Cardiac fibroblast (primary cell): Measurements from ENCODE around the gene FGD4.

ENCODE experiments used
- DNase-seq, 2 donors: peaks; one replicate each; pipeline versions ENCODE4 v3.0.0 to v3.0.0-alpha.2; 2010; ENCODE audit warnings: low read depth in 2 of 2
- H3K4me3 ChIP-seq, 2 donors: replicated peaks in 1 of 2; 1 replicate in 1 of 2; 2 replicates in 1 of 2; pipeline ENCODE4 v1.5.1; 2011; ENCODE audit warnings: low read depth in 2 of 2, low read length in 2 of 2, mild to moderate bottlenecking in 2 of 2, moderate library complexity in 1 of 2
- TF ChIP-seq, protein P1 (sequence below): IDR thresholded peaks from one replicate; pipeline ENCODE4 v1.5.1; 2011; ENCODE audit warnings: low read depth, mild to moderate bottlenecking, low read length, inconsistent platforms

The FGD4 gene

GRCh38 chr12:32600681-32601080 lies 201.3 kb downstream of the FGD4 start:
- H3K4me3 ChIP-seq, result no peak overlapping the region
- DNase-seq, result no peak
- TF ChIP-seq, protein P1, sequence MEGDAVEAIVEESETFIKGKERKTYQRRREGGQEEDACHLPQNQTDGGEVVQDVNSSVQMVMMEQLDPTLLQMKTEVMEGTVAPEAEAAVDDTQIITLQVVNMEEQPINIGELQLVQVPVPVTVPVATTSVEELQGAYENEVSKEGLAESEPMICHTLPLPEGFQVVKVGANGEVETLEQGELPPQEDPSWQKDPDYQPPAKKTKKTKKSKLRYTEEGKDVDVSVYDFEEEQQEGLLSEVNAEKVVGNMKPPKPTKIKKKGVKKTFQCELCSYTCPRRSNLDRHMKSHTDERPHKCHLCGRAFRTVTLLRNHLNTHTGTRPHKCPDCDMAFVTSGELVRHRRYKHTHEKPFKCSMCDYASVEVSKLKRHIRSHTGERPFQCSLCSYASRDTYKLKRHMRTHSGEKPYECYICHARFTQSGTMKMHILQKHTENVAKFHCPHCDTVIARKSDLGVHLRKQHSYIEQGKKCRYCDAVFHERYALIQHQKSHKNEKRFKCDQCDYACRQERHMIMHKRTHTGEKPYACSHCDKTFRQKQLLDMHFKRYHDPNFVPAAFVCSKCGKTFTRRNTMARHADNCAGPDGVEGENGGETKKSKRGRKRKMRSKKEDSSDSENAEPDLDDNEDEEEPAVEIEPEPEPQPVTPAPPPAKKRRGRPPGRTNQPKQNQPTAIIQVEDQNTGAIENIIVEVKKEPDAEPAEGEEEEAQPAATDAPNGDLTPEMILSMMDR, result no peak

- no peak overlapping the region for H3K4me3 ChIP-seq
- TF ChIP-seq, protein P1, result no peak
- DNase-seq, result no peak
Measured at GRCh38 chr12:32603071-32603470, 203.7 kb downstream of the FGD4 start.

GRCh38 chr12:32603858-32604257 lies 204.5 kb downstream of the FGD4 start:
- DNase-seq, result peak; percentile 31 to 84
- TF ChIP-seq, protein P1, result no peak

DNA sequence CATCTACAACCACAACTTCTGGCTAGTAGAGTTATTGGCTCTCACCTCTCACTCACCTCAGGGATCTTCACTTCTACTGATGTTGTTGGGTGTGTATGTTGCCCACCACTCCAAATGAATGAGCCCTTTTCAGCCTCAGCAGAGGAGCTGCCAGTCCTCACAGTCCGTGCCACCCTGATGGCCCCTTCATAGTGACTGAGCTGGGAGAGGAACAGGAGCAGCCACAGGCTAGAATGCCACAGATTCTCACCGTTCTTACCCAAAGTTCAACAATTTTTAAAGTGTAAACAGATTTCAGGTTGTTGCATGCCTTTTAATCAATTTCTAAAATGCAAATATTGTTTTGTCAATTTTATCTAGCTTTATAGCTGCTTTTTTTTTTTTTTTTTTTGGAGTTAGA lies 205.2 kb downstream of the FGD4 start:
- DNase-seq, result no peak
- no peak overlapping the region for H3K4me3 ChIP-seq
- TF ChIP-seq, protein P1, result no peak

More at GRCh38 chr12:32603858-32604257, 204.5 kb downstream of the FGD4 start:
- no peak overlapping the region for H3K4me3 ChIP-seq

GRCh38 chr12:32605326-32606095 lies 206.2 kb downstream of the FGD4 start:
- H3K4me3 ChIP-seq, result no peak overlapping the region
- DNase-seq, result no peak
- TF ChIP-seq, protein P1, result no peak

DNA sequence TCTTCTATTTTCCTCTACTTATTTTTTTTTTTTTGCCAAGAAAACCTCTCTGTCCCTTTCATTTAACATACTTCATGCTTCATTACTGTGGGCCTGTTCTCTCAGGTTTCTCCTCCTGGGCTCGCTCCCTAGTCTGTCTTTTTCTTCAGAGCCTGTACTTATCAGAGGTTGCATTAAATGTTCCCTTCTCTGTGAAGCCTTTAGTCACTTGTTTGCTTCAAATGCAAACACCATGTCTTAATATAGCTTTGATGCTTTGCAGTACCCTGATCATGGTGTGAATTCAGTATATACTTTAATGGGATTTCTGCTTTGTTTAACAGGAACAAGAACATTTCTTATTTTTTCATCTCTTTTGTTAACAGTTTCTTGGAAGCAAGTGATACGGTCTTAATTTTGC lies 207.1 kb downstream of the FGD4 start:
- TF ChIP-seq, protein P1, result no peak
- H3K4me3 ChIP-seq, result no peak overlapping the region
- DNase-seq, result no peak
